NOMO-1 treated with DMSO at 0.1 percent for 48 hours (cell line): ENCODE results near the gene ZNF140.

ENCODE experiments used
- DNase-seq: peaks from one replicate; lab custom pipeline; 2025; ENCODE audit not compliant: unreplicated experiment; lab: John Stamatoyannopoulos, UW

Gene ZNF140

GRCh38 chr12:133130038-133130807 is 49.5 kb downstream of the ZNF140 start, which contains the start of the genes ZNF10 and ZNF891:
ZNF10 (plus strand) TSS chr12:133130627; CDS start chr12:133144493, 13,866 bp downstream.
ZNF891 (minus strand) TSS chr12:133130274; CDS start chr12:133121918, 8,356 bp downstream.
- DNase-seq, result peak; percentile 92

- DNase-seq, result no peak
Observed at GRCh38 chr12:133130808-133131128, 50.0 kb downstream of the ZNF140 start.

- no peak for DNase-seq
Observed at GRCh38 chr12:133135747-133136146, 55.0 kb downstream of the ZNF140 start.

GRCh38 chr12:133145981-133146380 is 65.3 kb downstream of the ZNF140 start:
- DNase-seq, result no peak

GRCh38 chr12:133156125-133156690 is 75.5 kb downstream of the ZNF140 start:
- DNase-seq, result no peak
